Stimulated activated CD8-positive, alpha-beta memory T cell treated with anti-CD3 and anti-CD28 coated beads, Interleukin-15, amount 100 ng/mL, for 4 hours (primary cell): Measurements from ENCODE around the gene TMEM80.
"Not testable (repeated sequence)": the region's sequence is repeated elsewhere in the genome, so short reads cannot be mapped to it uniquely, and the experiment has no call there.

ENCODE experiments used
- DNase-seq, 2 donors: peaks; one replicate each; pipeline ENCODE4 v3.0.0-alpha.2; 2020; ENCODE audit warnings: low read depth in 2 of 2

TMEM80 gene

DNA sequence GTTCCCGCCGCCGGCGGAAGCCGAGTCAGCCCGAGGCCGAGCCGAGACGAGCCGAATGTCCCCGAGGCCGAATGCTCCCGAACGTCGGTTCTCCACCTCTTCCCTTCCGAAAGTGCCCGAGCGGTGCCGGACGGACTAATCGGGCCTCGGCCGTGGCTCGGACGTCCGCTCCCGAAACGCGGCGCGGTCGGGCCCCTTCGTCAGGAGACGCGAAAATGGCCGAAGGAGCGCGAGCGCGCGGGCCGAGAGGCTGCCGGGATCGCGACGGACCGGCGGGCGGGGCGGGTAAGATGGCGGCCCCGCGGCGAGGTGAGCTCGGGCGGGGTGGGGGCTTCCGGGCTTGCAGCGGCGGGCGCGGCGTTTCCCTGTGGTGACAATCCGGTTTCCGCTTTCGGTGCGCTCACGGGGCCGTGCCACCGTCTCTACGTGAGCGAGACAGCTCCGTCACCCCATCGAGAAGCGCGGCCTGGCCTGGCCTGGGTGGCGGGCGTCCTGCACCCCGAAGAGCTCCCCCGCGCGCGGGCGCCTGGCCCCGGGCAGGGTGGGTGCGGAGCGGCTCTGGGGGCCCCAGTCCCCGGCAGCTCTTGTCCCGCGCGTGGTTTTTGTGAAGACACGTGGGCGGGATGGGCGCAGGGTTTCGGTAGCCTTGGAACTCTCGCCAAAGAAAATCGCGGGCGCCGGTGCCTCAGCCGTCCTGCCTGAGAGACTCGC is at the start of gene TMEM80:
Gene TMEM80, plus strand, starts transcription at position 279 of the 711 bp plus-strand sequence. Its CDS starts 12 bp downstream, at position 291.
- DNase-seq: peak; percentile 87

DNA sequence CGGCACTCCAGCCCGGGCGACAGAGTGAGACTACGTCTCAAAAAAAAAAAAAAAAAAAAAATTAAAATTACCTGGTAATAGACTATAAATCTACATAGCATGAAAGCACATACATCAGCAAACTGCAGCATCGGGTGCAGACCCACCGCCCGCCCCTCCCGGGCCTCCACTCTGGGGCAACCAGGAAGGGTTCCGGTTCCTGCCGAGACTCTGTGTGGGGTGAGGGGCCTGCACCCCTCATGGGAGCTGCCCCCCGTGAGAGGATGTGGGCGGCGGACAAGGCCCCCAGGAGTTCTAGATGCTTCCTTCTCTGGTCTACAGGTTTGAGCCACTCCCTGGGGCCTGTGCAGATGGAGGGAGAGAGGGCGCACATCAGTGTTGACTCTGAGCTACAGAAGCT is 49.4 kb upstream of the TMEM80 start:
- DNase-seq: no peak

DNA sequence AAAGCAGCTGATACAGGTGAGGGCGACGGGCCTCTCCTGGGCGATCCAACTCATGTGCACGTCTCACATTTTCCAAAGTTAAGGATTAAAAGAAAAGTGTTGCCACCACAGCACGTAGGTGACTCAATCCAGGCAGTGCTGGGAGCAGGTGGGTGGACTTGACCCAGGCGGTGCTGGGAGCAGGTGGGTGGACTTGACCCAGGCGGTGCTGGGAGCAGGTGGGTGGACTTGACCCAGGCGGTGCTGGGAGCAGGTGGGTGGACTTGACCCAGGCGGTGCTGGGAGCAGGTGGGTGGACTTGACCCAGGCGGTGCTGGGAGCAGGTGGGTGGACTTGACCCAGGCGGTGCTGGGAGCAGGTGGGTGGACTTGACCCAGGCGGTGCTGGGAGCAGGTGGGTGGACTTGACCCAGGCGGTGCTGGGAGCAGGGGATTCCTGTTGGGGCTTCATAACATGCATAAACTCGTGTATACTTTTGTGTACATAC is 47.9 kb upstream of the TMEM80 start:
- DNase-seq: not testable (repeated sequence)

DNA sequence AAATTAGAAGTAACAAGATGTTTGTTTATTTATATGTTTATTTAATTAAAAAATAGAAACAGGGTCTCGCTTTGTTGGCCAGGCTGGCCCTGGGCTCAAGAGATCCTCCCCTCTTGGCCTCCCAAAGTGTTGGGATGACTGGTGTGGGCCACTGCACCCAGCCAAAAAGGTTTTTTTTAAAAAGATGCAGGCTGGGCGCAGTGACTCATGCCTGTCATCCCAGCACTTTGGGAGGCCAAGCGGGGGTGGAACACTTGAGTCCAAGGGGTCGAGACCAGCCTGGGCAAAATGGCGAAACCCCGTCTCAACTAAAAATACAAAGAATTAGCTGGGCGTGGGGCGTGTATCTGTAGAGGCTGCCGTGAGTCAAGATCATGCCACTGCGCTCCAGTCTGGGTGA is 45.1 kb upstream of the TMEM80 start:
- DNase-seq: no peak

DNA sequence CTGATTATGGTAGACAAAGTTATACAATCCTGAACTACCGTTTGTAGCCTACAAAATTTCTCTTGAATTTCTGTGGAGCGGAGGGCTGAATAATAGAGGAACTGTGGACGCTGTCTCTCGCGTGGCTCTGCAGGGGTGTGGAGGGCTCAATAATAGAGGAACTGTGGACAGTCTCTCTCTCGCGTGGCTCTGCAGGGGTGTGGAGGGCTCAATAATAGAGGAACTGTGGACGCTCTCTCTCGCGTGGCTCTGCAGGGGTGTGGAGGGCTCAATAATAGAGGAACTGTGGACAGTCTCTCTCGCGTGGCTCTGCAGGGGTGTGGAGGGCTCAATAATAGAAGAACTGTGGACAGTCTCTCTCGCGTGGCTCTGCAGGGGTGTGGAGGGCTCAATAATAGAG is 42.5 kb upstream of the TMEM80 start:
- not testable (repeated sequence) for DNase-seq

DNA sequence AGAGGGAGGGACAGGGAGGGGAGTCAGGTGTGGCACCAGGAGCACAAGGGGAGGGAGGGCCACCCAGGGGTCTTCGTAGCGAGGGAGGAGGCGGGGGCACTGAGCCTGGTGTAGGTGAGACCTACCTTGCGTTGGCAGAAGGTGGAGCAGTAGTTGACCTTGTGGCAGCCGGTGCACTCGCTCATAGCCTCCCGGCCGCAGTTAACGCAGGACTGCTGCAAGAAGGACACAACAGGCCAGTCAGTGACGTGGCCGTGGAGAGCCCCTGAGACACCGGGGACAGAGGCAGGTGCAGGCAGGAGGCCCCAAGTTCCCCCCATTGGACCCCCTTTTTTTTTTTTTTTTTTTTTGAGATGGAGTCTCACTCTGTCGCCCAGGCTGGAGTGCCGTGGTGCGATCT is 41.8 kb upstream of the TMEM80 start:
- no peak for DNase-seq

DNA sequence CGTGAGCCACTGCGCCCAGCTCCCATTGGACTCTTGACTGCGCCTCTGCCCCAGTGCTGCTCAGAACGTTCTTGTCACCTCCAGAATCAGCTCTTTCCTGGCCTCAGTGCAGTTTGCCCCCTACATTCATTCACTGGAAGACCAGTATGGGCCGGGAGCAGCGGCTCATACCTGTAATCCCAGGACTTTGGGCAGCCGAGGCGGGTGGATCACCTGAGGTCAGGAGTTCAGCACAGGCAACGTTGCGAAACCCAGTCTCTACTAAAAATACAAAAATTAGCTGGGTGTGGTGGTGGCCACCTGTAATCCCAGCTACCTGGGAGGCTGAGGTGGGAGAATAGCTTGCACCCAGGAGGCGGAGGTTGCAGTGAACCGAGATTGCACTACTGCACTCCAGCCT is 41.2 kb upstream of the TMEM80 start:
- DNase-seq: not testable (repeated sequence)

DNA sequence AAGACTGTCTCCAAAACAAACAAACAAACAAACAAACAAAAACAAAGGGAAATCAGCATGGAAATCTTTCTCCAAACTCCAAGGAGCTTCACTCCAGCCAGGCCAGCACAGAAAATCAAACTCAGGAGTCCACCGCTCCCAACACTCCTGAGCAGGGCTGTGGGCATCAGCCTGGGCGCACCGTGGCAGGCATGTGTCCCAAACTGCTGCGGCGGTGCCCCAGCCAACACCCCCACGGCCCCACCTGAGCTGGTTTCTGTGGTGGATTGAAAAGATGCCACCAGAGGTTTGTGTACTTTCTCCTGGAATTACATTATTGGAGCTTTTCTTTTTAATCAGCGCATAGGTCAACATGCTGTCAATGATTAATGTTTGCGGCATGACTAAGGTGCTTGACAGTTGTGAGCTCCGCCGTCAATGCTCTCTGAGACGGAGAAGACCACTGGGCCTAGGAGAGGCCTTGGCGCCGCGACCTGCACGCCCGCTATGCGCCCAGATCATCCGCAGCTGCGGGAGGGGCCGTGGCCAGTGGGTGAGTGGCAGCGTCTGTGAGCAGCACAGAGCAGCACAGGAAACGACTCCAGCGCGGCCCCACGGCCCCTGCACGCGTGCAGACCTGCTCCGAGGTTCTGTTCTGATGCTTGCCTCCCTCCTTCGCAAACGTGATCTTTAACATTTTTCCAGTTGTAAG is 40.4 kb upstream of the TMEM80 start:
- DNase-seq: no peak

DNA sequence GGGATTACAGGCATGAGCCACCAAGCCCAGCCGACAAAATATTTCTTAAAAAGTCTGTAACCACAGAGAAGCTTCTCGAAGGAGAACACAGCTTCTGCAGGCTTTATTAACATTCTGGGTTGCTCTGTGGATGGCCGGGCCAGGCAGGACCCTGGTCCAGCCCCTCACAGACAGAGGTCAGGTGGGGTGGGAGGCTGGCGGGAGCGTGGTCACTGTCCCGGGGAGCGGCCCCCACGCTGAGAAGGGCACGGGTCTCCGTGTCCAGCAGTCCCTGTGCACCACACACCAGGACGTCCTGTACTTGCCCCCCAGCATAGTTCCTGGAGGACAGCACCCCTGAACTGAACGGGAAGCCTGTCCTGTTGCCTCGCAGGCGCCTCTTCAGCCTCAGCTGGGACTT is 39.2 kb upstream of the TMEM80 start:
- no peak for DNase-seq

DNA sequence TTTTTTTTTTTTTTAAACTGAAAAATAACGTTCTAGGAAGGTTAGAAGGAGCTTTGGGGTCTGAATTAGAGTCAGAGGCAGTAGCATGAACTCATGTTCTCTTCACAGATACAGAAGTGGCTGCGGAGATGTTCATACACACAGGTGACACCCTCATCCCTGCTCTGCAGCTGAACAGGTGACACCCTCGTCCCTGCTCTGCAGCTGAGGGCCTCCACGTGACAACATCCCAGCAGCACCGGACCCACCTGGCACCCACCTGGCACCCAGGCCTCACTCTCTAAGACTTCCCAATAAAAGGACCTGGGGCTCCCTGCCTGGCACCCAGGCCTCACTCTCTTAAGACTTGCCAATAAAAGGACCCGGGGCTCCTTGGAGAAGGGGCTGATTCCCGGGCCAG is 38.8 kb upstream of the TMEM80 start:
- no peak for DNase-seq

DNA sequence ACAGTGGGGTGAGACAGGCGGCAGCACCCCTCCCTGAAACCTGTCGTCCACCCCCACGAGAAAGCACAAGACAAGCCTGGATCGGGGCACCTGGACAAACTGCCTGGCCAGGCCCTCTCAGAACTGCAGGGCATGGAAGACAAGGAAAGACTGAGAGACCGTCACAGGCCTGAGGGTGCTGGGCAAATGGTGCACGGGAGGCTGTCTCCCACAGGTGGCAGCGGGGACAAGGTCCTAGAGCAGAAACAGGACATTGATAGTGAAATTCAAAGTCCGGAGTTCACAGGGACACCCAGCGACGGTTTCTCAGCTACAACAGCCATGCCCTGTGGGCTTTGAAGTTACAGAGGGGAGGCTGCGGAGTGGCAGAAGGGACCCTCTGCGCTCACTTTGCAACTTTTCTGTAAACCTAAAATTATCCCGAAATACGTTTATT is 37.9 kb upstream of the TMEM80 start:
- DNase-seq: no peak

DNA sequence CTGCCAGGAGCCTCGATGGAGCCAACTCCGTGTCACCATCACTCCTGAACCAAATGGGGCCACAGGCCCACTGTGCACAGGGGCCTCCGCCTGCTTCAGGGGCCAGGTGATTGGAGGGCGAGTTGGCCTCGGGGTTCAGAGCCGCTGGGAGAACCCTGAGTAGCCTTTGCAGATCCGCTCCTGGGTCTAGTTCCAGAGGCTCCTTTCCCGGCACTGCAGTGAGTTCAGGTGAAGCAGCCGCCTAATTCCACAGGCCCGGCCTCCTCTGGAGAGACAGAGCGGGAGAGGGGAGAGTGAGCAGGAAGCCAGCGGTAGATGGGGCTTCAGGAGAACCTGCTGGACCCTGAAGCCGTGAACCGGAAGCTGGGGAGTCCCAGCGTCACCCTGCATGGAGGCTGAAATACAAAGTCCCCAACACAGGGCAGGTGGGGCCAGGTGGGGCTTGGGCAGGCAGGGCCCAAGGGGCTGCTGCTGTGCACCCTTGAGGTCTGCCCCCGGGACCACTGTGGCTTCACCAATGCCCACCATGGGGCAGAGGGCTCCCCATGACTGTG is 36.0 kb upstream of the TMEM80 start:
- DNase-seq: no peak

DNA sequence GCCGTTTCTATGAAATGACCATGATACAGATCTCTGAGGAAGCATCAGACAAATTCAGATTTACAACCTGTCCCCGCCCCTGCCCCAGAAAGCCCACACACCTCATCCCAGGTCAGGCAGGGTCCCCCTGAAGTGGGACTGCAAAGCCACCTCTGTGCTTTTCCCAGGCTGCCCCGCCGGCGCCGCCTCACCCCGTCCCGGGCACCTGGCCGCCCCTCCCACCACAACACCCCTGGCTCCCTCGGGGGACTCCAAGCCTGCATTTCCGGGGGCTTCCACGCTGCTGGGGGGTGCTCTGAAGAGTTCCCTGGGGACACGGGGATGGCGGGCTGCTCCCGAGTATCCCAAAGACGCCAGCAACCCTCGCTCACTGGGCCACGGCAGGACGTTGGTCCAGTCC is 35.3 kb upstream of the TMEM80 start:
- DNase-seq: no peak

DNA sequence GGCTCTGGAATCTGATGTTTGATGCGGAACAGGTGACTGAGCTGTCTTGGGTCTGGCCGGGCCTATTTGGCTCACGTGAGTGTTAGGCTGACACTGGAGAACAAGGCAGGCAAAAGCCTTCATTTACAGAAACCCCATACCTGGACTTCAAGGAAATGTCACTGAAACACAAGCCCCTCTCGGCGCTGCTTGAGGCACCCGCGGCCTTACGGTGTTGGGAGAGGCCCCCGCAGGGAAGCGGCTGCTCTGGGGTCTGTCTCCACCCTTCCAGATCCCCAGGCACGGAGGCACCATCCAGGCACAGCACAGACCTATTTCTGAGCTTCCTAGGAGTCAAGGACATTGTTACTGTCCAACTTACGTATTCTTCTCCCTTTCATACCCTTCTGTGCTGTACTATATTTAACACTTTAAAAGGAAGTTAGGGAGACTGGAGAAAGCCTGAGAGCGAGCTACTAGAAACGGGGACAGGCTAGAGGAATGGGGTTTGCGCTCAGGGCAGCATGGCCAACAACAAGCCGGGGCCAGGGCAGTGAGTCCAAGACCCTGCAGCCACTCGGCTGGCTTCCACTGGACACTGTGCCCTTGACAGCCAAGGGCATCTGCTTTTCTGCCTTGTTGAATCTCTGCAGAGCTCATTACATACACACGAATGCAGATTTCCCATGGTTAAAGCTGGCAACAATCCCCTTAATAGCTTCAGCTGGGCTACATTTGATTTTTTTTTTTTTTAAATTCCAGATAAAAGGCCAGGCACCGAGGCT is 34.8 kb upstream of the TMEM80 start:
- no peak for DNase-seq

DNA sequence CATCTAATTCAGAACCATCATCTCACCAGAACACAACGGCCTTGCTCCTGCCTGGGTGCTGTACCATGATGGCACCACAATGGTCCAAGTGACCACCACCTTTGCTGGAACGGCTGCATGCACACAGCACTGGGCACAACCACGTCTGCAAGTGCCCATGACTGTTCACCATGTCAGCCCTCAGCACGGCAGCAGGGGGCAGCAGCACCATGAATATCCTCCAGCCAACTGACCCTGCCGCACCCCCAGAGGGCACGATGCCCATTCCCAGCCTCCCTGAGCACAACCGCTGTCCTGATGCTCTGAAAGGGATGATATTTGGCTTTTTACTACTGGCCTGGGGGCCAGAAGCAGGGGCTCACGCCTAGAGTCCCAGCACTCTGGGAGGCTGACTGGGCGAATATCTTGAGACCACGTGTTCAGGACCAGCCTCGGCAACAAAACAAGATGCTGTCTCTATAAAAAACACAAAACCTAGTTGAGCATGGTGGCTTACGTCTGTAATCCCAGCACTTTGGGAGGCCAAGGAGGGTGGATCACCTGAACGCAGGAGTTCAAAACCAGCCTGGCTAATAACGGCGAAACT is 32.8 kb upstream of the TMEM80 start:
- DNase-seq: no peak

DNA sequence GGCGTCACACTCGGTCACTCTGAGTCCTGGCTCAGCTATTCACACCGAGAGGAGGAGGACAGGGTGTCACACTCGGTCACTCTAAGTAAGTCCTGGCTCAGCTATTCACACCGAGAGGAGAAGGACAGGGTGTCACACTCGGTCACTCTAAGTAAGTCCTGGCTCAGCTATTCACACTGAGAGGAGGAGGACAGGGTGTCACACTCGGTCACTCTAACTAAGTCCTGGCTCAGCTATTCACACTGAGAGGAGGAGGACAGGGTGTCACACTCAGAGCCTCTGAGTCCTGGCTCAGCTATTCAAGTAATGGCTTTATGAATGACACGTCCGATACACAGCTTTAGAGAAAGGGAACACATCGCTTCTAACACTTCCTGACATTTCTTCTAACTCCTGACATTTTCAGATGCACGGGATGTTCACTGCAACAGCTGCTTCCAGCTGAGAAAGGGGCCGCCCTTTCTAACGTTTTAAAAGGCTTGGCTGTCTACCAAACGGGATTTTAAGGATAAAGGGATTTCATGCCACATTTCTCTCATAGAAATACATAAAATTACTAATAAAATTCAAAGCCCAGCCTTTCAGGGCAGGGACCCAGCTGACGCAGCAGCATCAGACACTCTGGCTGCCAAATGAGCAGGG is 30.4 kb upstream of the TMEM80 start:
- DNase-seq: no peak

DNA sequence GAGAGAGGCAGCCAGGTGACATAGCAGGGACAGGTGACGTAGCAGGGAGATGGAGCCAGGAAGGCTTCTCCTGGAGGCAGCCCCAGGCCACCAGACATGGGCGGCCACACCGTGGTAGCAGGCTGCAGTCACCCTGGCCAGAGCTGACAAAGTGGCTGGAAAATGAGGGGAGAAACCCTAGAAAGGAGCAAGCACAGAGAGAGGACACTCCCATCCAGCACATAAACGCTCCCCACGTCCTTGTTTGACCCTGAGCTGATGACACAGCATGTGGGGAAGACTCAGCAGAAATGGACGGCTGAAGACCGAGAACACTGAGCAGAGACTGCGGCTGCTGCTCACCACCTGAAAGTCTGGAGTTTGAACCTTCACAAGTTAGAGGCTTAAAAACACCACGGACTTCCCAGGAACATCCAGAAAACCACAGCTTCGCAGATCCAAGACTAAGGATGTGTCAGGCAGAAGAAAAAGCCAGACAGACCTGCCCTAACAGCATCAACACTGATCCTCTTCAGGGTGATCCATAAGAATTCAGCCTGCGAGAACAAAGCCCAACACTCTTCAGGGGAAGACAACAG is 29.8 kb upstream of the TMEM80 start:
- DNase-seq: no peak

DNA sequence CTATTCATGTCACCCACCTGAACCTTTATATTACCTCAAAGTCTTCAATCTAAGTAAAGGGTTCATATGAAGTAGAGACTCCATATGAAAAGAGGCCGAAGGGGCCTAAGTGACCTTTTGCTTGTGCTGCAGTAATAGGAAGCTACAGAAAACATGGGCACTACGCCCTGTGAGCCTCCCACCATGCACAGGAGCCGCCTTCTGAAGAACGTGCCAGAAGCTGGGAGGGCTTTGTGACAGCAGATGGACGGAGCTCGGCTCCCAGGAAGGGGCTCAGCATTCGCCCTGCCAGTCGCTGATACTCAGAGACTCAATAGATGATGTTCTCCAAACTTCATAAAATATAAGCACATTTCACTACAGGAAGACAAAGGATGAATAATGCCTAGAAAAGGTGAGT is 21.8 kb upstream of the TMEM80 start:
- no peak for DNase-seq

DNA sequence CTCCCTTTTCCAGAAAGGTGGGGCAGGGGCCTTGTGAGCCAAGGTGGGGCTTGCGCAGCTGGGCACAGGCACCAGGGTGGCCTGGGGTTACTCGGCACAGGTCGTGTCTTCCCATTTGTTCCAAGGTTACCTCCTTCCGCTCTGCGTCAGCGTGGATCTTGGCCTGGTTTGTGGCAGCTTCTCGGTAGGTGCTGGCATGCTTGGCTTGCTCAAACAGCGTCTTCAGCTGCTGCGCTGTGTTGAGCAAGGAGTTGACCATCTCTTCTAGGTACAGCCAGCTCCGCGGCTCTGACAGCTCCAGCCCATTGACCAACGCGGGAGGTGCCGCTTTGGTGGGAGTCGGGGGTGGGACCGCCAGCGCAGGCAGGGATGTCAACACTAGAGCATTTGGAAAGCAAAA is 21.2 kb upstream of the TMEM80 start:
- DNase-seq: no peak

DNA sequence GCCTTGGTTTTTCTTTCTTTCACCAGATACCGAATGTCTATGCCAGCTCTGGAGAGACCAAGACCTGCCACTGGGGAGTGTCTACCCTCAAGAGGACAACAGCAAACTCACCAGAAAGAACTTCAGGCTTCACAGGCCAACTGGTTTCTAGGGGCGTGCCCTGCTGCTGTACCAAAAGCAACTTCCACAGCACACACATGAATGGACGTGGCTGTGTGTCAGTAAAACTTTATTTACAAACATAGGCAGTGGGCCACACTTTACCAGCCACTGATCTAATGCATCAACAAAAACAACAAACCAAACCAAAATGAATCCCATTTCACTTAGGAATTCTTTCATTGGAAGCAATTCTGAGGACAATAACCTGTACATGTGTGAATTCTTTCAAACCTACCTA is 17.3 kb upstream of the TMEM80 start:
- DNase-seq: no peak
